GM18861 (cell line): ENCODE results near the gene RPL29.

Source experiments
- ATAC-seq: cut with Tn5 transposase; IDR thresholded peaks from one replicate; pipeline ENCODE4 v1.9.1; 2021; ENCODE audit not compliant: unreplicated experiment

Gene RPL29

GRCh38 chr3:51983578-51984268 is 12.0 kb downstream of the RPL29 start:
- no peak for ATAC-seq

GRCh38 chr3:51982838-51983577 is 12.7 kb downstream of the RPL29 start, which contains the start of gene ACY1:
Gene ACY1, plus strand, starts transcription at chr3:51983535. Its CDS starts 530 bp downstream, at chr3:51984065.
- peak; percentile 69 for ATAC-seq

GRCh38 chr3:51982352-51982837 is 13.3 kb downstream of the RPL29 start:
- peak; percentile 33 for ATAC-seq

- no peak for ATAC-seq
These were observed 15.4 kb downstream of the RPL29 start for GRCh38 chr3:51980253-51980652.

GRCh38 chr3:51978143-51978502 is 17.6 kb downstream of the RPL29 start:
- ATAC-seq, result no peak

GRCh38 chr3:51977446-51978142 is 18.1 kb downstream of the RPL29 start:
- no peak for ATAC-seq

- no peak for ATAC-seq
These were observed 19.7 kb downstream of the RPL29 start for GRCh38 chr3:51975852-51976549.

GRCh38 chr3:51974963-51975851 is 20.5 kb downstream of the RPL29 start, which contains the start of gene ABHD14A:
Gene ABHD14A, plus strand, starts transcription at chr3:51975064. Its CDS starts 72 bp downstream, at chr3:51975136.
- ATAC-seq, result peak; percentile 45

- no peak for ATAC-seq
These were observed 21.3 kb downstream of the RPL29 start for GRCh38 chr3:51974277-51974962.

GRCh38 chr3:51971350-51971749 is 24.3 kb downstream of the RPL29 start:
- no peak for ATAC-seq

- no peak for ATAC-seq
These were observed 24.9 kb downstream of the RPL29 start for GRCh38 chr3:51970606-51971300.

- no peak for ATAC-seq
These were observed 25.9 kb downstream of the RPL29 start for GRCh38 chr3:51969841-51970240.

- ATAC-seq, result no peak
These were observed 26.6 kb downstream of the RPL29 start for GRCh38 chr3:51968883-51969678.

- no peak for ATAC-seq
These were observed 27.4 kb downstream of the RPL29 start for GRCh38 chr3:51968170-51968775.

- ATAC-seq, result no peak
These were observed 28.1 kb downstream of the RPL29 start, which contains the start of gene PCBP4 for GRCh38 chr3:51967384-51968169. Gene PCBP4, minus strand, starts transcription at chr3:51967454. Its CDS starts 6,214 bp downstream, at chr3:51961240.

GRCh38 chr3:51966922-51967383 is 28.7 kb downstream of the RPL29 start:
- no peak for ATAC-seq

- no peak for ATAC-seq
These were observed 29.2 kb downstream of the RPL29 start for GRCh38 chr3:51966486-51966885.
